ENCODE results near the gene PLD3. TPM values are rescaled to one million over a fixed set of nuclear protein-coding genes. Genes with fewer than 3 reads are reported as not detected.
A peak's percentile ranks its signal among the peaks of the same experiment; 100 is the strongest.

PLD3 gene
- polyA plus RNA-seq, 1 donor: 272 TPM

DNA sequence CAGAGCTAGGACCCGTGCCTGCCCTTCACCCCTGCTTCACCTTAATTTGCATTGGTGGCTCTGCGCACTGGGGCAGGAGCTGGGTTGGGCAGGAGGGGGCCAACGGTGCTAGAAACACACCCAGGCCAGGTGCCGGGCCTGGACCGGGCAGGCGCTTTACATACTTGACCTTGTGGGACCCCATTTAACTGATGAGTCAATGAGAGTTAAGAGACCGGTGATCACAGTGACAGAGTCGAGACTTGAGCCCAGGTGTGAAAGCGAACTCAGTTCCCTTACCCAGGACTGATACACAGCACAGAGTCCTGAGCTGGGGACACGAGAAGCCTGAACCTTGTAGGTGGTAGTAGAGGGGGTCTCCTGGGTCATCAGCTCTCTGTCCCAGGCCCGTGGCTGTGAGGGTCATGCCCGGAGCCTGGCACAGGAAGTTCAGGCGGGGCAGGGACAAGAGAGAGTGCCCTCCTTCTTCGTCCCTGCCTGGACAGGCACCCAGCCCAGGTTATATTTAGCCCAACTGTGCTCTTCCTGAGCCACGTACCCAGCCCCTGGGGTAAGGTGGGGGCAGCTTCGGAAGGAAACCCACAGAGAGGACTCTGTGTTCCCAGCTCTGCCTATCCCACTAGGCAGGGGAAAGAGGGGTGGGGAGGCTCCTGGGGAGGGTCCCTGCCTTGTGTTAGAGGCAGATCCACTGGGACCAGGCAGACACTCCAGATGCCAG is 62.8 kb downstream of the PLD3 start:
- H3K27ac ChIP-seq (ENCODE audit: low read length): no peak overlapping the region
- WGBS (ENCODE audit: insufficient coverage, low lambda C conversion rate): no CpG with 5 or more reads among the region's 16 CpGs

DNA sequence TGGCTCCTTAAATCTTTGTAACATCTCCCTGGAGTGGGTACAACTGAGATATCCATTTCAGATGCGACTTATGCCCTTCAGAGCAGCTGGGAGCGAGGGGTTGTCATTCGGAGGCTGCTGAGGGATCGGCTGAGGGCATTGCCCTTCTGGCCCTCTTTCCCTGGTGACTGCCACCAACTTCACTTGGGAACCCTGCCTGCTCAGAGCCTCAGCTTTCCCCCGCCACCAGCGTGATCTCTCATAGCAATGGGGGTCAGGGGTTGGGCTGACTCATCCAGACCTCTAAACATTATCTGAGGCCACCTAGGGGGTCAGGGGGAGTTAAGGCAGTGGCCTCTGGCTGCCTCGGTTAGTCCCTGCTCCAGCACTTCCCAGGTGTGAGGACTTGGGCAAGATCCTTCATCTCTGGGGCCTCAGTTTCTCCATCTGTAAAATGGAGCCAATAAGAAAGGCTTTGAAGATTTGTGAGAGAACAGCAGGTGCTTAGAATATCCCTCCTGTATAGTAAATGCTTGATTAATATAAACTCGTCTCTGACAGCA is 63.5 kb downstream of the PLD3 start:
- no peak for DNase-seq
- no peak overlapping the region for H3K4me3 ChIP-seq (ENCODE audit: low read length)
- H3K36me3 ChIP-seq (ENCODE audit: control insufficient read depth, insufficient read depth, low read length): no peaks in the 10 kb centered on the region
- WGBS (ENCODE audit: insufficient coverage, low lambda C conversion rate): no CpG with 5 or more reads among the region's 8 CpGs
- no peaks in the 10 kb centered on the region for H3K9me3 ChIP-seq (ENCODE audit: control insufficient read depth, low read depth, low read length)
- no peaks in the 10 kb centered on the region for H3K27me3 ChIP-seq (ENCODE audit: control insufficient read depth, insufficient read depth, low read length)
- peaks cover 23% of the 10 kb centered on the region for H3K4me1 ChIP-seq (ENCODE audit: control insufficient read depth, insufficient read depth, low read length)
- H3K27ac ChIP-seq (ENCODE audit: low read length): no peak overlapping the region

More for the DNA sequence above, 62.8 kb downstream of the PLD3 start:
- Histone ChIP-seq H3K9me3 (ENCODE audit: control insufficient read depth, low read depth, low read length) (no peaks in the 10 kb centered on the region), H3K4me1 (ENCODE audit: control insufficient read depth, insufficient read depth, low read length) (peaks cover 18% of the 10 kb centered on the region), H3K36me3 (ENCODE audit: control insufficient read depth, insufficient read depth, low read length) (no peaks in the 10 kb centered on the region), H3K27me3 (ENCODE audit: control insufficient read depth, insufficient read depth, low read length) (no peaks in the 10 kb centered on the region), H3K4me3 (ENCODE audit: low read length) (no peak overlapping the region)
- DNase-seq: no peak

GRCh38 chr19:40412866-40413265 is 64.4 kb downstream of the PLD3 start:
- Histone ChIP-seq H3K4me1 (ENCODE audit: control insufficient read depth, insufficient read depth, low read length) (peaks cover 29% of the 10 kb centered on the region), H3K9me3 (ENCODE audit: control insufficient read depth, low read depth, low read length) (no peaks in the 10 kb centered on the region), H3K27me3 (ENCODE audit: control insufficient read depth, insufficient read depth, low read length) (no peaks in the 10 kb centered on the region), H3K27ac (ENCODE audit: low read length) (no peak overlapping the region), H3K36me3 (ENCODE audit: control insufficient read depth, insufficient read depth, low read length) (no peaks in the 10 kb centered on the region), H3K4me3 (ENCODE audit: low read length) (no peak overlapping the region)
- WGBS (ENCODE audit: insufficient coverage, low lambda C conversion rate): no CpG with 5 or more reads among the region's 4 CpGs
- no peak for DNase-seq

GRCh38 chr19:40413291-40413845 is 64.9 kb downstream of the PLD3 start, which contains the start of gene PRX:
Gene PRX (minus strand): TSS chr19:40413378. CDS start chr19:40407932, 5,446 bp downstream.
- no peak within 1 kb of the TSS for H3K27ac ChIP-seq (ENCODE audit: low read length)
- no peak for DNase-seq
- WGBS (ENCODE audit: insufficient coverage, low lambda C conversion rate): no CpG with 5 or more reads among the region's 18 CpGs

DNA sequence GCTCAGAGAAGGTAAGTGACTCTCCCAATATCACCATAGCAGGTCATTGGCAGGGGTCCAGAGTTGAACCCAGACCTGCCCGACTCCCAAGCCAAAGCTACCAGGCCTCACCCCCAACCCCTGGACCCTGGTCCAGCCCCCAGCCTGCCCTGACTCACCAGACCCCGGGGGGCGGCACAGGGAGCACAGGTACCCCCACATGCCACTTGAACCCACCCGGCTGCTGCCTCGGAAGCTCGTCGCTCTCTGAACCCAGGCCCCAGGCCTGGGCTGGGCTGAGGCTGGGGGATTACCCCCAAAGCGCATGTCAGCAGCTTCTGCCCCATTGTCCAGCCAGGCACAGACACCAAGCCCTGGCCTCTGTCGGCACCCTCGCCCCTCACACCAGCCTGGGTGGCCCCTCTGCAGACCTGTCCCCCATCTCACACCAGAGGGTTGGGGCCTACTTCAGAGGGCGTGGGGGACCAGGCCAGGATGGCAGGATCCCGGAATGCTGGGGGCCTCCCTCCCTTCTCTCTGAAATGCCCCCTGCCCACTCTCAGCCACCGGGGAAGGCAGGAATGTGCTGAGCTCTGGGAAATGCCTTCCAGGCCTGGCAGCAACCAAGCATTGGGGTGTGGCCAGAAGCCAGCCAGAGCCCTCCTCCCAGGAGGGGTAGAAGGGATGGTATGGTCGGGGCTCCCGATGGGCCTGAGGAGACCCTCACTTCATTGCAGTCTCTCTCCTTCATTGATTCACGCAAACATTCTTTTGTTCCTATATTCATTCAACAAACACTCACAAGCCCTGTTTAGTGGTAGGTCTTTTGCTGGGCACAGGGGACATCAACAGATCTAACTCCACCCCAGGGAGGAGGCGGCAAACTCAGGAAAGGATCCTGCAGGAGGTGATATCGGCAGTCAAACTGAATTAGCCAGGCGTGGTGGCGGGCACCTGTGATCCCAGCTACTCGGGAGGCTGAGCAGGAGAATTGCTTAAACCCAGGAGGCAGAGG is 66.3 kb downstream of the PLD3 start:
- no peaks in the 10 kb centered on the region for H3K9me3 ChIP-seq (ENCODE audit: control insufficient read depth, low read depth, low read length)
- H3K27ac ChIP-seq (ENCODE audit: low read length): no peak overlapping the region
- no peak for DNase-seq
- H3K36me3 ChIP-seq (ENCODE audit: control insufficient read depth, insufficient read depth, low read length): no peaks in the 10 kb centered on the region
- peaks cover 29% of the 10 kb centered on the region for H3K4me1 ChIP-seq (ENCODE audit: control insufficient read depth, insufficient read depth, low read length)
- no CpG with 5 or more reads among the region's 21 CpGs for WGBS (ENCODE audit: insufficient coverage, low lambda C conversion rate)
- no peak overlapping the region for H3K4me3 ChIP-seq (ENCODE audit: low read length)
- H3K27me3 ChIP-seq (ENCODE audit: control insufficient read depth, insufficient read depth, low read length): no peaks in the 10 kb centered on the region

More at GRCh38 chr19:40413291-40413845, 64.9 kb downstream of the PLD3 start, which contains the start of gene PRX:
- Histone ChIP-seq H3K9me3 (ENCODE audit: control insufficient read depth, low read depth, low read length) (no peaks in the 10 kb centered on the region), H3K27me3 (ENCODE audit: control insufficient read depth, insufficient read depth, low read length) (no peaks in the 10 kb centered on the region), H3K4me1 (ENCODE audit: control insufficient read depth, insufficient read depth, low read length) (peaks cover 29% of the 10 kb centered on the region), H3K36me3 (ENCODE audit: control insufficient read depth, insufficient read depth, low read length) (no peaks in the 10 kb centered on the region), H3K4me3 (ENCODE audit: low read length) (no peak within 1 kb of the TSS)

- WGBS (ENCODE audit: insufficient coverage, low lambda C conversion rate): 67% methylated on average over 1 of the region's 2 CpGs
- Histone ChIP-seq H3K36me3 (ENCODE audit: control insufficient read depth, insufficient read depth, low read length) (no peaks in the 10 kb centered on the region), H3K4me3 (ENCODE audit: low read length) (no peak overlapping the region), H3K27ac (ENCODE audit: low read length) (no peak overlapping the region), H3K9me3 (ENCODE audit: control insufficient read depth, low read depth, low read length) (no peaks in the 10 kb centered on the region), H3K27me3 (ENCODE audit: control insufficient read depth, insufficient read depth, low read length) (no peaks in the 10 kb centered on the region), H3K4me1 (ENCODE audit: control insufficient read depth, insufficient read depth, low read length) (peaks cover 29% of the 10 kb centered on the region)
- DNase-seq: no peak
These were observed 67.3 kb downstream of the PLD3 start for GRCh38 chr19:40415768-40416167.

DNA sequence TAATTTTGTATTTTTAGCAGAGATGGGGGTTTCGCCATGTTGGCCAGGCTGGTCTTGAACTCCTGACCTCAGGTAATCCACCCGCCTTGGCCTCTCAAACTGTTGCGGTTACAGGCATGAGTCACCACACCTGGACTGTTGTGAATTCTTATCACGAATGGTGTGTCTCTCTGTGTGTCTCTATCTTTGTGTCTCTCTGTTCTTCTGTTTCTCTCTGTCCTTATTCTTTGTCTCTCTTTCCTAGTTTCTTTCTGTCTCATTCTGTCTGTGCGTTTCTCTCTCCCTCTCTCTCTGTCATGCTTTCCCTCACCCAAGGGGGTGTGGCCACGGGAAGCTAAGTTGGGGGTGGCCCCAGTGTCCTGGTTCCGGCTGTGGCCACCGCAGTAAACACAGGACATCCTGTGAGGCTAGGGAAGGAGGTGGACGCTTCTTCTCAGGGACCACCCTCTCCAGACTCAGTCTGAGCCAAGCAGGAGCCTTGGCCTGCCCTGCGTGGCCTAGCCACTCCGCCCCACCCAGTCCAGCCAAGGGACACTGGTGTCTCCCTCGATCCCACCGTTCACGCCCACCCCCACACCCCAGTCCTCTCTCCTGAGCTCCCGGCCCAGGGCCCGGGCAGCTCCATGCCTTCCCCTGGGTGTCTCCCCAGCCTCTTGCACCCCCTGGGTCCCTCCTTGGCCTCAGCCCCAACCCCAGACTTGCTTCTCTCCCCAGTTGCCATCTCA is 68.6 kb downstream of the PLD3 start:
- 24% methylated on average over 2 of the region's 16 CpGs for WGBS (ENCODE audit: insufficient coverage, low lambda C conversion rate)
- peak; percentile 42 to 61 for DNase-seq

DNA sequence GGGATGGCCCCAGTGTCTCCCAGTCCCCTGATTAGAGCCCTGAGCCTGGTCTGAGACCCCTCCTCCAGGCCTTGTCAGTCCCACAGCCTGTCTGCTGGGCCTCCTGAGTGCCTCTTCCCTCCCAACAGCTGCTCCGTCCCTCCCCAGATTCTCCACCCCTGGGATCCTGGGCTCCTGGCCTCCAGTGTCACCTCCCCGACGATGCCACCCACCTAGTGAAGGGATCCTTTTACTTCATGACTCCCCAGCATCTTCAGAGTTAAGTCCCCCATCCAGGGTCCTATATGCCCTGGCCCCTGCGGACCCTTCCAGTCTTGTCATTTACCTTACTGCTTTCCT is 69.1 kb downstream of the PLD3 start:
- no peaks in the 10 kb centered on the region for H3K9me3 ChIP-seq (ENCODE audit: control insufficient read depth, low read depth, low read length)
- H3K4me1 ChIP-seq (ENCODE audit: control insufficient read depth, insufficient read depth, low read length): peaks cover 24% of the 10 kb centered on the region
- peaks cover 4% of the 10 kb centered on the region for H3K36me3 ChIP-seq (ENCODE audit: control insufficient read depth, insufficient read depth, low read length)
- no peak for DNase-seq
- no peaks in the 10 kb centered on the region for H3K27me3 ChIP-seq (ENCODE audit: control insufficient read depth, insufficient read depth, low read length)
- no CpG with 5 or more reads among the region's 4 CpGs for WGBS (ENCODE audit: insufficient coverage, low lambda C conversion rate)
- H3K4me3 ChIP-seq (ENCODE audit: low read length): no peak overlapping the region
- H3K27ac ChIP-seq (ENCODE audit: low read length): peak overlapping the region; percentile 71

More for the DNA sequence above, 68.6 kb downstream of the PLD3 start:
- Histone ChIP-seq H3K36me3 (ENCODE audit: control insufficient read depth, insufficient read depth, low read length) (no peaks in the 10 kb centered on the region), H3K9me3 (ENCODE audit: control insufficient read depth, low read depth, low read length) (no peaks in the 10 kb centered on the region), H3K27ac (ENCODE audit: low read length) (peak overlapping the region; percentile 71), H3K27me3 (ENCODE audit: control insufficient read depth, insufficient read depth, low read length) (no peaks in the 10 kb centered on the region), H3K4me1 (ENCODE audit: control insufficient read depth, insufficient read depth, low read length) (peaks cover 26% of the 10 kb centered on the region), H3K4me3 (ENCODE audit: low read length) (no peak overlapping the region)

DNA sequence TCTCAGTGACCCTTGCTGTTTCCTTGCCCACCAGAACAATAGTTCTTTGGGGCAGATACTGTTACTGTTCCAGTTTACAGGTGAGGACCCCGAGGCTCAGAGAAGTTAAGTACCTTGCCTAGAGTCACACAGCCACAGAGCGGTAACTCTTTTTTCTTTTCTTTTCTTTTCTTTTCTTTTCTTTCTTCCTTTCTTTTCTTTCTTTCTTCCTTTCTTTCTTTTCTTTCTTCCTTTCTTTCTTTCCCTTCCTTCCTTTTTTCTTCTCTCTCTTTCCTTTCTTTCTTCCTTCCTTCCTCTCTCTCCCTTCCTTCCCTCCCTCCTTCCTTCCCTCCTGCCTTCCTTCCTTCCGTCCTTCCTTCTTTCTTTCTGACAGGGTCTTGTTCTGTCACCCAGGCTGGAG is 69.5 kb downstream of the PLD3 start:
- DNase-seq: no peak
- Histone ChIP-seq H3K27me3 (ENCODE audit: control insufficient read depth, insufficient read depth, low read length) (no peaks in the 10 kb centered on the region), H3K4me3 (ENCODE audit: low read length) (no peak overlapping the region), H3K9me3 (ENCODE audit: control insufficient read depth, low read depth, low read length) (no peaks in the 10 kb centered on the region), H3K4me1 (ENCODE audit: control insufficient read depth, insufficient read depth, low read length) (peaks cover 24% of the 10 kb centered on the region), H3K27ac (ENCODE audit: low read length) (peak overlapping the region; percentile 71), H3K36me3 (ENCODE audit: control insufficient read depth, insufficient read depth, low read length) (peaks cover 8% of the 10 kb centered on the region)
- 96% methylated on average over 2 of the region's 3 CpGs for WGBS (ENCODE audit: insufficient coverage, low lambda C conversion rate)

Measured in large intestine (tissue), 3 donors.